Osteoblast (primary cell): ENCODE data around the gene PPP2R5A. TPM values are rescaled to one million over a fixed set of nuclear protein-coding genes. Genes with fewer than 3 reads are reported as not detected.

ENCODE experiments used
- DNase-seq: peaks from one replicate; pipeline ENCODE4 v3.0.0; 2011; ENCODE audit warnings: low spot score, mixed read lengths; ENCODE audit not compliant: insufficient read length; ENCODE audit errors: missing footprints
- H2AFZ ChIP-seq: 2 replicates; pipeline ENCODE4 v1.6.0; 2011; ENCODE audit warnings: mild to moderate bottlenecking, low read length
- H3K27ac ChIP-seq: 2 replicates; pipeline ENCODE4 v1.5.1; 2011; ENCODE audit warnings: mild to moderate bottlenecking, low read depth, low read length, moderate library complexity
- H3K27me3 ChIP-seq: 2 replicates; pipeline ENCODE4 v1.6.0; 2012; ENCODE audit warnings: mild to moderate bottlenecking, control low read depth, inconsistent platforms, low read length, moderate library complexity; ENCODE audit not compliant: insufficient read depth
- H3K36me3 ChIP-seq: 2 replicates; pipeline ENCODE4 v1.5.1; 2011; ENCODE audit warnings: mild to moderate bottlenecking, low read length, control low read depth, moderate library complexity; ENCODE audit not compliant: insufficient read depth
- H3K4me1 ChIP-seq: 2 replicates; pipeline ENCODE4 v1.5.1; 2011; ENCODE audit warnings: mild to moderate bottlenecking, low read length, control low read depth, moderate library complexity; ENCODE audit not compliant: insufficient read depth
- H3K4me2 ChIP-seq: 2 replicates; pipeline ENCODE4 v1.6.0; 2011; ENCODE audit warnings: mild to moderate bottlenecking, low read length; ENCODE audit not compliant: insufficient read depth
- H3K4me3 ChIP-seq: fragments of 200-600 bp; sonication (generic); 3 replicates; pipeline ENCODE4 v1.5.1; 2012; ENCODE audit warnings: mild to moderate bottlenecking, low read length, inconsistent platforms; ENCODE audit not compliant: insufficient read depth
- H3K79me2 ChIP-seq: 2 replicates; pipeline ENCODE4 v1.6.0; 2012; ENCODE audit warnings: mild to moderate bottlenecking, low read length, control low read depth, inconsistent platforms; ENCODE audit not compliant: insufficient read depth
- H3K9me3 ChIP-seq: 2 replicates; pipeline ENCODE4 v1.5.1; 2011; ENCODE audit warnings: low read depth, low read length, control low read depth
- H4K20me1 ChIP-seq: 2 replicates; pipeline ENCODE4 v1.6.0; 2012; ENCODE audit warnings: mild to moderate bottlenecking, low read length, control low read depth; ENCODE audit not compliant: insufficient read depth
- CTCF ChIP-seq: IDR thresholded peaks from 2 replicates; pipeline ENCODE4 v1.5.1; 2011; ENCODE audit warnings: mild to moderate bottlenecking, low read depth, low read length, moderate library complexity; ENCODE audit errors: extremely low read depth
- total RNA-seq: library from RNA; depleted of rRNA; stranded (reverse); fragments of >200 nt; gene quantifications from 2 replicates; pipeline ENCODE4 v1.2.3, GENCODE V29; 2012

The PPP2R5A gene
- total RNA-seq, 1 donor, result 21.4 TPM

GRCh38 chr1:212366901-212367300, 81.7 kb downstream of the PPP2R5A start:
- Histone ChIP-seq H3K4me3 (no peak overlapping the region), H3K79me2 (no peaks in the 10 kb centered on the region), H2AFZ (no peak overlapping the region), H3K4me1 (peaks cover 7% of the 10 kb centered on the region), H3K27me3 (no peaks in the 10 kb centered on the region), H3K36me3 (peaks cover 6% of the 10 kb centered on the region), H4K20me1 (no peaks in the 10 kb centered on the region), H3K27ac (peak overlapping the region; percentile 4), H3K9me3 (no peaks in the 10 kb centered on the region), H3K4me2 (no peak overlapping the region)
- DNase-seq, result no peak
- TF ChIP-seq CTCF, result no peak

- H3K4me2 ChIP-seq, result no peak overlapping the region
- H3K27ac ChIP-seq, result peak overlapping the region; percentile 4
- no peak for DNase-seq
- H4K20me1 ChIP-seq, result no peaks in the 10 kb centered on the region
- H3K79me2 ChIP-seq, result no peaks in the 10 kb centered on the region
- H3K27me3 ChIP-seq, result no peaks in the 10 kb centered on the region
- H3K4me3 ChIP-seq, result no peak overlapping the region
- H3K4me1 ChIP-seq, result peaks cover 7% of the 10 kb centered on the region
- H2AFZ ChIP-seq, result no peak overlapping the region
- H3K36me3 ChIP-seq, result peaks cover 3% of the 10 kb centered on the region
- no peaks in the 10 kb centered on the region for H3K9me3 ChIP-seq
- TF ChIP-seq CTCF, result no peak
Observed at GRCh38 chr1:212367474-212368072, 82.4 kb downstream of the PPP2R5A start.

- Histone ChIP-seq H4K20me1 (no peaks in the 10 kb centered on the region), H3K27ac (no peak overlapping the region), H3K4me2 (no peak overlapping the region), H3K4me1 (peaks cover 7% of the 10 kb centered on the region), H3K79me2 (no peaks in the 10 kb centered on the region), H3K27me3 (no peaks in the 10 kb centered on the region), H3K9me3 (no peaks in the 10 kb centered on the region), H3K4me3 (no peak overlapping the region), H2AFZ (no peak overlapping the region), H3K36me3 (peaks cover 2% of the 10 kb centered on the region)
- DNase-seq, result peak; percentile 88
- peak; percentile 95 for TF ChIP-seq CTCF
Observed at GRCh38 chr1:212368073-212368484, 82.9 kb downstream of the PPP2R5A start.

GRCh38 chr1:212375986-212376385, 90.8 kb downstream of the PPP2R5A start:
- DNase-seq, result no peak
- Histone ChIP-seq H3K36me3 (peaks cover 16% of the 10 kb centered on the region), H3K27me3 (no peaks in the 10 kb centered on the region), H3K9me3 (no peaks in the 10 kb centered on the region), H4K20me1 (no peaks in the 10 kb centered on the region), H3K4me1 (no peaks in the 10 kb centered on the region), H3K4me3 (no peak overlapping the region), H3K27ac (no peak overlapping the region), H3K4me2 (no peak overlapping the region), H2AFZ (no peak overlapping the region), H3K79me2 (no peaks in the 10 kb centered on the region)
- no peak for TF ChIP-seq CTCF
